GM18517 (cell line): ENCODE measurements around the gene IPO13.

Experiments used
- ATAC-seq: cut with Tn5 transposase; IDR thresholded peaks from one replicate; pipeline ENCODE4 v1.9.1; 2021; ENCODE audit warnings: mild to moderate bottlenecking, moderate library complexity; ENCODE audit not compliant: unreplicated experiment

Gene IPO13

GRCh38 chr1:43947874-43948437 is 1.2 kb downstream of the IPO13 start:
- ATAC-seq: no peak

GRCh38 chr1:43949678-43950077 is 2.9 kb downstream of the IPO13 start:
- ATAC-seq: no peak

- no peak for ATAC-seq
These were observed 4.6 kb downstream of the IPO13 start for GRCh38 chr1:43951021-43951985.

- ATAC-seq: no peak
These were observed 6.1 kb downstream of the IPO13 start for GRCh38 chr1:43952731-43953346.

GRCh38 chr1:43953361-43953760 is 6.6 kb downstream of the IPO13 start:
- no peak for ATAC-seq

GRCh38 chr1:43954036-43954435 is 7.3 kb downstream of the IPO13 start:
- ATAC-seq: no peak

GRCh38 chr1:43956234-43956633 is 9.5 kb downstream of the IPO13 start:
- no peak for ATAC-seq

- ATAC-seq: no peak
These were observed 10.8 kb downstream of the IPO13 start for GRCh38 chr1:43957407-43958040.

- ATAC-seq: no peak
These were observed 11.9 kb downstream of the IPO13 start for GRCh38 chr1:43958351-43959255.

GRCh38 chr1:43960798-43961197 is 14.0 kb downstream of the IPO13 start:
- no peak for ATAC-seq

GRCh38 chr1:43961692-43962091 is 14.9 kb downstream of the IPO13 start:
- ATAC-seq: no peak

GRCh38 chr1:43962324-43962723 is 15.6 kb downstream of the IPO13 start:
- no peak for ATAC-seq

- ATAC-seq: no peak
These were observed 16.3 kb downstream of the IPO13 start for GRCh38 chr1:43963006-43963405.

- ATAC-seq: no peak
These were observed 17.1 kb downstream of the IPO13 start for GRCh38 chr1:43963890-43964289.

GRCh38 chr1:43965316-43965715 is 18.6 kb downstream of the IPO13 start:
- no peak for ATAC-seq

- ATAC-seq: no peak
These were observed 21.7 kb downstream of the IPO13 start for GRCh38 chr1:43968348-43968948.

GRCh38 chr1:43969416-43969745 is 22.6 kb downstream of the IPO13 start:
- ATAC-seq: no peak

GRCh38 chr1:43969746-43970466 is 23.2 kb downstream of the IPO13 start, which contains the start of gene DPH2:
TSS of gene DPH2 (plus strand) at chr1:43970010. CDS start at chr1:43970176, 166 bp downstream.
- peak; percentile 71 for ATAC-seq

GRCh38 chr1:43970502-43970901 is 23.8 kb downstream of the IPO13 start:
- ATAC-seq: no peak
